Stimulated activated CD4-positive, alpha-beta T cell treated with anti-CD3 and anti-CD28 coated beads, TNF-alpha, amount 100 ng/mL, for 48 hours (primary cell): ENCODE data around the gene PCDH12.

Source experiments
- DNase-seq, 3 donors: peaks; one replicate each; pipeline ENCODE4 v3.0.0-alpha.2; 2020; ENCODE audit warnings: low read depth in 3 of 3

The PCDH12 gene

DNA sequence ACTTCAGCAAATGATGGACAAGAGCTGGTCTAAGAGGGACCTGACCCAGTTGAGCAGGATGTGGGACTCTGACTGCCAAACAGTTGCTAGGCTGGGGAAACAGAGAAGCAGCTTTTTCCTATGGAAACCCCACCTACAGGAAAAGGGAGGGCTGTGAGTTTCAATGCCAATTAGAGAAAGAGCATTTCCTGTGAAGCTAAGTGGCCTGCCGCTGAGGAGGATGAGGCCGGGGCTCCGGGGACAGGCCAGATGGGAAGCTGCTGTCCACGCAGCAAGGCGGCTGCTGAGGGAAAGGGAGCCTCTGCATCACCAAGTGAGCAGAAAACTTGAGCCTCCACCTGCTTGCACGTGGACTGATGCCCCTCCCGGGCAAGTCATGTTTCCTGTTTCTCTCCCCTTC is at the start of gene PCDH12:
Gene PCDH12, minus strand, starts transcription at position 90 of the 400 bp plus-strand sequence. CDS start 351 bp downstream, outside the sequence.
- no peak for DNase-seq

DNA sequence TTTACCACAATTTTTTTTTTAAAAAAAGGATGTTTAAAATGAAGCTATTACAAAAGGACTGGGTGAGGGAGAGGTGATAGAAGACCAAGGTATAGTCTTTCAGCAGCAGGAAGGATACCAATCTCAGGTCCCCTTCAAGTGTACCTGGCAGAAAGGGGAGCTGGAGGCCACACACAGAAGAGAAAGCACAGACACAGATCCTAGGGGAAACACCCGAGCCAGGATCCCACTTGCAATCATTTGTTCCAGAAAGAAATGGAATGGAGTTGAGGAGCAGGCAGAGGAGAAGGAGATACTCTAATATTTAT is 49.2 kb upstream of the PCDH12 start:
- DNase-seq: no peak

GRCh38 chr5:142006363-142007236 is 48.6 kb upstream of the PCDH12 start:
- DNase-seq: no peak

DNA sequence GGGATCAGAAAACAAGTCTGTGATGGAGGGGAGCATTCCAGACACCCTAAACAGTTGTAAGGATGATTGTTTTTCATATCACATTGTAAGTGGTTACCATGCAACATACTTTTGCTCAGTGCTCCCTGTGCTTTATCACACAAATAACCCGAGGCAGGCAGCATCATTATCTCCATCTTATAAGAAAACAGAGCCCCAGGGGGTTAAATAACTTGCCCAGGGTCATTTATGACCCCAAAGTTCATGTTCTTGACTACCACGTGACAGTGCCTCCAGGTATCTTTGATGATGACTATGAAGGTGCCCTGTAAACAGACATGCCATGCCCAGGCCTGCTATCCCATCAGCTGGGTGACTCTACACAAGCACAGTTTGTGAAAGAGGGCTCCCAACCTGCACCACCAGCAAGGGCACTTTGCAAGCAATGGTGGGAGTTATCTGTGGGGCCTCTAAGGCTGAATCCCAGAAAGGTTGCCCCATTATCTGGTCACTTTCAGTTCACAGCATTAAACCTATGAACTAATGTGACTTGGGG is 45.3 kb upstream of the PCDH12 start:
- DNase-seq: no peak

- DNase-seq: no peak
Measured at GRCh38 chr5:142000704-142001484, 42.9 kb upstream of the PCDH12 start.

DNA sequence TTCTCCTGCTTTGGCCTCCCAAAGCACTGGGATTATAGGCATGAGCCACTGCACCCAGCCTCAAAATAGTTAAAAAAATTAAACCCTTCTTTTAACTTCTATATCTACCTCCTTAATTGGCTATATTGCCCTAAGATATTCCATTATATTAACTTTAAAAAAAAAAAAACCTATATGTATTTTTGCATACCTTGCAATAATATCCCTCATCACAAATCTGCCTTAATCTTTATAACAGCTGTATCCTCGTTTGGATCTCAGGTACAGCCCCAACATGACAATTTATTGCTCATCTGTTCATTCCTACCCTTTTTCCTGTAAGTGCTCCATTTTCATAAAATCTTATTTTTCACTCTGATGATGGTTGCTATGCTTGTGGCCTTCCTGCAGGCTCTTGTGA is 42.2 kb upstream of the PCDH12 start:
- no peak for DNase-seq

DNA sequence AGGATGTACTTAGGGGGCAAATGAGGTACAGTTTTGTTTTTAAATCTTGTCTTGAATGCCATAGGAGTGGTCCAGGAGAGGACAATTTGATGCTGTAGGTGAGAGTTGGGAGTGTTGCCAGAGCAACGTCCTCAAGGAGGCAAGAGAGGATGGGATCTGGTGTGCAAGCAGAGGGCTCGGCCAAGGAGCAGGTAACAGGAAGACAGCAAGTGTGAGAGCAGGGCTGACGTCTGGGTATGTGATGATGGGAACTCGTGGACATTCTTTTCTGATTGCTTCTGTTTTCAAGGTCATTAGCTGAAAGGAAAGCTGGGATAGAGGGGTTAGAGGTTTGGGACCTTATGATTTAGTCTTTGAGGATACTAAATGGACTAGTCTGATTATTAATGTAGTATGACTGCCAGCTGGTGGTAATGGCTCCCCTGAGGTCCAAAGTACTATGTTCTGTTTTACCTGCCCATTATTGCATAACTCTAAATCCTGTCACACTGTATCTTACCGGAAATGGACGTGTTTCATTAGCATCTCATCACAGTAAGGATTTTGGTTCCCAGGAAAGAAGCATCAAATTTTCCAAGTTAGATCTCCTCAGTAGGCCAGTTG is 39.5 kb upstream of the PCDH12 start:
- DNase-seq: no peak

GRCh38 chr5:141995656-141996055 is 37.7 kb upstream of the PCDH12 start:
- DNase-seq: no peak

GRCh38 chr5:141994511-141995136 is 36.6 kb upstream of the PCDH12 start:
- DNase-seq: no peak

- peak; percentile 46 to 73 (median 65) for DNase-seq
Measured at GRCh38 chr5:141992349-141992963, 34.5 kb upstream of the PCDH12 start.

GRCh38 chr5:141989720-141990119 is 31.7 kb upstream of the PCDH12 start:
- DNase-seq: no peak

- DNase-seq: no peak
Measured at GRCh38 chr5:141986072-141986471, 28.1 kb upstream of the PCDH12 start.

DNA sequence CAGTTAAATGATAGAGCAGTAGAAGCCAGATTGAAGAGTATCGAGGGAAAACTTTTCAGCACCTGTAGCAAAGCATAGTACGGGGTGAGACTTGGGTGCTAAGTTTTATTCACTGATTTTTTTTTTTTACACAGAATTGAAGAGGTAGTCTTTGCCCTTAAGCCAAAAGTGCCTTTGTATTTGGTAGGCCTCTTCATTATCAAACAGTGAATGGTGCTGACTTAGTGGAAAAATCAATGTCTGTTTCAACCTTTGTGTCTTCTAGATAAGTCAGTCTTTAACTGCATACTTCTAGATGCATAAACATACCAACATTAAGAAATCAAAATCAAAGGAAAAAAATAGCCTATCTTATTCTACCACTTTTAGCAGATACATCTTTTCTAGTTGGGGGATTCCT is 24.6 kb upstream of the PCDH12 start:
- DNase-seq: no peak

DNA sequence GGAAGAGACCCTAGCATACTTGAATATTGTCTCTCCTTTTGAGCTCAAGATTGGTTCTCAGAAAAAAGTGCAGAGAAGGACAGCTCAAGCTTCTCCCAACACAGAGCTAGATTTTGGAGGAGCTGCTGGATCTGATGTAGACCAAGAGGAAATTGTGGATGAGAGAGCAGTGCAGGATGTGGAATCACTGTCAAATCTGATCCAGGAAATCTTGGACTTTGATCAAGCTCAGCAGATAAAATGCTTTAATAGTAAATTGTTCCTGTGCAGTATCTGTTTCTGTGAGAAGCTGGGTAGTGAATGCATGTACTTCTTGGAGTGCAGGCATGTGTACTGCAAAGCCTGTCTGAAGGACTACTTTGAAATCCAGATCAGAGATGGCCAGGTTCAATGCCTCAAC is 20.4 kb upstream of the PCDH12 start:
- no peak for DNase-seq

- DNase-seq: no peak
Measured at GRCh38 chr5:141976176-141976575, 18.2 kb upstream of the PCDH12 start.

DNA sequence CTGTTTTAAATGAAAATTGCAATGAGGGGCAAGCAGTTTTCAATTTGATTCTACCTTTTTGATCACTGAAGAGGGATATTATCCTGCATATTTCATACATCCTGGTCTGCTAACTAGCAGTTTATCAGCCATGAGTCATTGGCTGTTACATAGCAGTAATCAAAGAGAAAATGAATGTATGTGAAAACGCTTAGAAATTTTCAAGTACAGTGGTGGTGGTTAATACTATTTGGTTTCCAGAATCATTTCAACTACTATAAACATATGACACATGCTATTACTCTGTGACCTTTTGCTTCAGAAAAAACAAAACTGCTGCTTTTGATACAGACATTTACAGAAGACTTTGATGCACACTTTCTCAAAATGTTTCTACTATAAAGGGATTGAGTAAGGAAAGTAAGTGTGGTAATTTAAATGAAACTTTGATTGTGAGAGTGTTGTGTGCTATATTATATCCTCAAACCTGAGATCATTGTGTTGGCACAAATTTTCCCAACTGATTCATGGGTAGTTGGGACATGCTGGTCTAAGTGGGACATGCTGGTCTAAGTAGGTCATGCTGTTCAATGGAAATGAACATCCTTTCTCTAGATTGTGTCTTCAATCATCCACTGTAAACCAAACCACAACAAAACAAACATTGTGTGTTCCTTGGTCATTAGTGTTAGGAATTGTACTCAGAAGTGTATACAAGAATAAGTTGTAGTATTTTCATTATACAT is 16.0 kb upstream of the PCDH12 start:
- DNase-seq: no peak

DNA sequence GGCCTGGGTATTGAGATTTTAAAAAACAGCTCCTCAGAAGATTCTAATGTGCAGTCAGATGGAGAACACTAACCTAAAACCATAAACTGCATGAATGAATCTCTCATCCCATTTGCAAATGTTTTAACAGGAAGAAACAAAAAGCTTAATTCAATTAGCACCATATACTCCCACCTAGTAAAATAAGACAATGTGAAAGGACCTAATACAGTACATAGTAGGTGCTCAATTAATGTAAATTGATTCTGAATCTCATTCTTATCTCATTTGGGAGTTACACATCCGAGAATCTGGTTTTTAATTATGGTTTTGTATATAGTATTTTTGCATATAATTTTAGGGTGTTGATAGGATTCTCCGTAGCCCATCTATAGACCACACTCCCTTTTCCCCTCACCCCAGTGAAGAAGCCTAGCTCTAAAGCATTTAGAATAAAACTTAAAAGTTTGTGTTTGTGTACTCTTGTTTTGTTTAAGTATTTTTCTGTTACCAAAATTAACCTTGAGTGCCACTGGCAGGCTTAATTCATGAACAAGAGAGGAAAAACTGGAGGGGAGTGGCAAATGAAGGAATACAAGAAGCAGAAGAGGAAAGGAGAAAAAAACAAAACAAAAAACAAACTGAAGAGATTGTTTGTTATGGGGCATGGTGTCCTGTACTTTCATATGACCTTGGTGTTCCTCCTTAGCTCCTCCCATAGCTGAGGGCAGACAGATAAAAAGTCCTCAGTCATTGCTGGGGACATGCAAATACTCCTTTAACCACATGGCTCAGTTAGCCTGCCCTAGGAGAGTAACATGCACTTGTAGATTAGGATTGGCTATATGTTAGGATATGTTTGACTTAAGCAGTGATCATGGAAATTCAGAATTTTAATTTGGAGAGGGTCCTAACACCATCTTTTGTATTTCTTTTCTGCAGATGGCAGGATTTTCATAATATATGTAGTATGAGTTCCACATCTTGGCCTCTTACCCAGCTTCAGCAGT is 12.1 kb upstream of the PCDH12 start:
- no peak for DNase-seq

DNA sequence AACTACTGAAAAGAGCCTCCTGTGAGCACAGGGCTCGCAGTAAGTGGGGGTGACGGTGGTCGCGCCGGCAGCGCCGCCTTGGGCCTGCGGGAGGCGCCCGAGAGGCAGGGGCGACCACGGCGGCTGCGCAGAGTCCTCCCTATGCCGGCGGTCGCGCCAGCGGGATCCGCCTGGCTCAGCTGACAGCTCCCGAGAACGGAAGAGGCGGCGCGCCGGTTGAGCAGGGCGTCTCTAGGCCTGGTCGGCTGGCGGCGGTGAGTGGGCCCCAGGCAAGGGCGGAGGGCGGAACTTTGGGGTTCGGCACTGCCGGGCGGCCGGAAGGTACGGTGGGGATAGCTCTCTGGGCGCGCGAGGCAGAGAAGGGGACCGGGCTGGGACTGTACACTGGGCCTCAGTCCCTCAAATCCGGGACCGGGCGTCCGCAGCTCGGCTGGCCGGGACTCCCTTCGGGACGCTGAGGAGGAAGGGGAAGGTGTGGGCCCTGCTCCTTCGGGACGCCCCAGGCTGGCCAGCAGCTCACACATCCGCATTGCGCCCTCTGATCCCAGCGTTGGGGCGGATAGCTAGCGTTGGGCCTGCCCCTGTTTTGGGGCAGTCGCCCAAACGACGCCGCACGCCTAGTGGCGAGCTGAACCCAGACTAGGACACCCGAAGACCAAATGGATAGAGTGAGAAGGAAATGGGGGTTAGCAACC is 11.1 kb upstream of the PCDH12 start, which contains the start of gene RNF14:
Gene RNF14, plus strand, starts transcription at position 192 of the 695 bp plus-strand sequence. CDS start 4,484 bp downstream, outside the sequence.
- peak; percentile 88 to 93 (median 91) for DNase-seq

DNA sequence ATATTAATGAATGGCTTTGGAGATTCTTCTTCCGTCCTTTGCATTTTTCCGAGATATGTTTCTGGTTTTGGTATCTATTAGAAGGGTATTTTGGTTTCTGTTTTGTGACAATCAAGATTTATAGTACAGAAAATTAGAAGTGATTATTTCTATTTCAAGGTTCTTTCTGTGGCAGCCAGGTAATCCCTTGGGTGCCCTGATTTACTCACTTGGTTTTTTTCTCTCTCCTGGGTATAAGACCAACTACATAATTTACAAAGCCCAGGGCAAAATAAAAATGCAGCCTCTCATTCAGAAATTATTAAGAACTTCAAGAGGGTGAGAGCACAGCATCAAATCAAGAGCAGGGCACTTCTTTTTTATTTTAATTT is 8.9 kb upstream of the PCDH12 start:
- DNase-seq: no peak
